Endothelial cell of umbilical vein (primary cell): ENCODE data around the gene DAO.

Experiments used
- CTCF ChIP-seq, 2 donors: IDR thresholded peaks; 1 replicate in 1 of 2; 2 replicates in 1 of 2; pipeline ENCODE4 v1.5.1; 2011; ENCODE audit warnings: low read length in 2 of 2, mild to moderate bottlenecking in 2 of 2, moderate library complexity in 2 of 2, control low read depth in 1 of 2, inconsistent platforms in 1 of 2, low read depth in 1 of 2; ENCODE audit not compliant: insufficient read depth in 1 of 2; ENCODE audit errors: extremely low read depth in 1 of 2
- EZH2 ChIP-seq: IDR thresholded peaks from 2 replicates; pipeline ENCODE4 v1.6.1; 2012; ENCODE audit warnings: borderline replicate concordance, low read depth, mild to moderate bottlenecking, moderate library complexity, low read length, inconsistent platforms; ENCODE audit not compliant: severe bottlenecking
- POLR2A ChIP-seq: IDR thresholded peaks from 2 replicates; pipeline ENCODE4 v1.6.1; 2012; ENCODE audit warnings: low read depth, mild to moderate bottlenecking, control low read depth, low read length

GRCh38 chr12:108910336-108910735 is 30.4 kb downstream of the DAO start:
- TF ChIP-seq CTCF (IDR thresholded peaks at IDR 0.05; ENCODE audit: extremely low read depth in 1 of 2, insufficient read depth in 1 of 2, low read depth in 1 of 2, low read length in 2 of 2), result no peak
- TF ChIP-seq POLR2A, result no peak
- no peak for TF ChIP-seq EZH2
